EH (cell line): ENCODE results near the gene PTGER1.
A peak's percentile ranks its signal among the peaks of the same experiment; 100 is the strongest.

Experiments used
- DNase-seq: peaks from one replicate; pipeline ENCODE4 v3.0.0-alpha.2; 2015; ENCODE audit warnings: low read depth

Gene PTGER1

DNA sequence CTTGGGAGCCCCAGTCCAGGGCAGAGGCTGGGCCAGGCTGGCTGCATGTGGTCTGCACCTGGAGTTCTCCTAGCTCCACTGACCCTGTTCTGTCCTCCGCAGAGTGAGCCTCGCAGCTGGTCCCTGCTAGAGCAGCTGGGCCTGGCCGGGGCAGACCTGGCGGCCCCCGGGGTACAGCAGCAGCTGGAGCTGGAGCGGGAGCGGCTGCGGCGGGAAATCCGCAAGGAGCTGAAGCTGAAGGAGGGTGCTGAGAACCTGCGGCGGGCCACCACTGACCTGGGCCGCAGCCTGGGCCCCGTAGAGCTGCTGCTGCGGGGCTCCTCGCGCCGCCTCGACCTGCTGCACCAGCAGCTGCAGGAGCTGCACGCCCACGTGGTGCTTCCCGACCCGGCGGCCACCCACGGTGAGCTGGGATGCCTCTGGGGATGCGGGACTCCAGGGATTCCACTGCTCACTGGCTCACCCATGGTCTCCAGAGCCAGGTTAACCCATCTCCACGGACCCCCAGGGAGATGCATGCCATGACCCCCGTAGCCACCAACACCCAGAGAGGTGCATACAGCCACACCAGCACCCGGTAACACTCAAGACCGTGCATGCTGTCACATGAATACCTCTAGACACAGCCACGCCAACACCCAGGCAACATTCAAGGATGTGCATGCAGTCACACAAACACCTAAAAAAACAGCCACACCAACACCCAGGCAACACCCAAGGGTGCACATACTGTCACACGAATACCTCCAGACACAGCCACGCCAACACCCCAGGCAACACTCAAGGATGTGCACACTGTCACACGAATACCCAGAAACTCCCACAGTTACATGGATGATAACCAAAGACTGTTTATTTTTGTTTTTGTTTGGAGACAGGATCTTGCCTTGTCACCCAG, 33.9 kb downstream of the PTGER1 start:
- DNase-seq: no peak

DNA sequence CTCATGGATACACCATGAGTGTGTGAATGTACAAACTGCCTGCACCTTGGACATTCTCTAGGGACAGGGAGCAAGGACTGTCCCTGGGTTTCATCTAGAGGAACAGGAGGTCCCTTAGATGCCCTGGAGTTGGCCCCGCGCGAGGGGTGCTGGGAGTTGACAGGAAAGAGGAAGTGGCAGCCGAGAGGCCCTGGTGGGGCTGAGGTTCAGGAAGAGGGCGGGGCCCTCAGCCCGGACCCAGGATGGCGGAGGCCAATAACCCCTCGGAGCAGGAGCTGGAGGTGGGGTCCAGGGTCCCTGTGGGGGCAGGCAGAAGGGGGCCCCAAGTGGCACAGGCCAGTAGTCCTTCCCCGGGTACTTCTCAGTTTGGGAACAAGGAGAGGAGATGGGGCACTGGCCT, 35.1 kb downstream of the PTGER1 start:
- DNase-seq: no peak

DNA sequence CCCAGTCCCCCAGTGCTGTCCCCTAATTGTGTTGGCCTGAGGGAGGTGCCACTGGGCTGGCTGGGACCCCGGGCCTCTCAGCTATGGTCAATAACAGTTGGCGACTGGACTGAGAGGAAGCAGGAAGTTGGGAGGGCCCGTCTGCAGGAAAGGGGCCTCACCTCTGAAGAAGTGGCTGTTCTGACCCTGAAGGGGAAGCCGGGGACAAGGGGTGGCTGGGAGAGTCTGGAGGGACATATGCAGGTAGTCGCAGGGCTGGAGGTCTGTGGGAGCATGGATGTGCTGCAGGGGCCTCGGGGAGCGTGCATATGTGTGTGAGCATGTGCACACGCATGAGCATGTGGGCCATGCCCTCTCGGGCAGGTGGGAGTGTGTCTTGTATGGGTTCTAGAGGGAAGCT, 36.1 kb downstream of the PTGER1 start:
- no peak for DNase-seq

DNA sequence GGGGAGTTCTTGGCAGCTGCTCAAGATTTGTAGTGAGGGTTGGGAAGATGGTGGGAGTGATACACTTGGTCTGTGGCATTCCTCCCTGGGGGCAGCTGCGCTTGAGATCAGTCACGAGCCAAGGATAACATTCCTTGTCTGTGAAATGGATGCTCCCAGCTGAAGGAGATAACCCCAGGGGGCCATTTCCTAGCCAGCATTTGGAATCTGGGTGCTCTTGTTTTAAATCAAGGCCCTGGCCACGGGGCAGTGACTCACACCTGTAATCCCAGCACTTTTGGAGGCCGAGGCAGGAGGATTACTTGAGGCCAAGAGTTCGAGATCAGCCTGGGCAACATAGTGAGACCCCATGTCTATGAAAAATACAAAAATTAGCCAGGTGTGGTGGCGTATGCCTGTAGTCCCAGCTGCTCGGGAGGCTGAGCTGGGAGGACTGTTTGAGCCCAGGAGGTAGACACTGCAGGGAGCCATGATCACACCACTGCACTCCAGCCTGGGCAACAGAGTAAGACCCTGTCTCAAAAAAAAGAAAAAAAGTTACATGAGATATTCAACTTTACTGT, 37.5 kb downstream of the PTGER1 start:
- peak; percentile 72 for DNase-seq

DNA sequence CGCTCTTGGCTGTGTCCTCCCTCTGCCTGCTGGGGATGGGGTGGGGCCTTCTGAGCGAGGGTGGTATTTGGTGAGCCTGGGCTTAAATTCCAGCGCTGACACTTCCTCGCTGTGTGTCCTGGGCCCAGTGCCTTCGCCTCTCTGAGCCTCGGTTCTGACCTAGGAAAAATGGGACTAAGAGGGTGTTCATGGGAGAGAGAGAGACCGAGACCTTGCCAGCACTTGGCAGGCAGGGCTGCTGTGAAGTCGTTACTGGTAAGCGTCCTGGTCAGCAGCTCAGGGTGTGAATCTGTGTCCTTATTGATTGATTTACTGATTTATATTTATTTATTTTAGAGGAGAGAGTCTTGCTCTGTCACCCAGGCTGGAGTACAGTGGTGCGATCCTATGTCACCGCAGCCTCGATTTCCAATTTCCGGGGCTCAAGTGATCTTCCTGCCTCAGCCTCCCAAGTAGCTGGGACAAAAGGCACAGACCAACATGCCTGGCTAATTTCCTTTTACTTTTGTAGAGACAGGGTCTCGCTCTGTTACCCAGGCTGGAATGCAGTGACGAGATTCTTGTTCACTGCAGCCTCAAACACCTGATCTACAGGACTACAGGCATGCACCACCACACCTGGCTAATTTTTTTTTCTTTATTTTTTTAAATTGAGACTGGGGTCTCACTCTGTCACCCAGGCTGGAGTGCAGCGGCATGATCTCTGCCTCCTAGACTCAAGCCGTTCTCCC, 39.7 kb downstream of the PTGER1 start:
- DNase-seq: no peak

DNA sequence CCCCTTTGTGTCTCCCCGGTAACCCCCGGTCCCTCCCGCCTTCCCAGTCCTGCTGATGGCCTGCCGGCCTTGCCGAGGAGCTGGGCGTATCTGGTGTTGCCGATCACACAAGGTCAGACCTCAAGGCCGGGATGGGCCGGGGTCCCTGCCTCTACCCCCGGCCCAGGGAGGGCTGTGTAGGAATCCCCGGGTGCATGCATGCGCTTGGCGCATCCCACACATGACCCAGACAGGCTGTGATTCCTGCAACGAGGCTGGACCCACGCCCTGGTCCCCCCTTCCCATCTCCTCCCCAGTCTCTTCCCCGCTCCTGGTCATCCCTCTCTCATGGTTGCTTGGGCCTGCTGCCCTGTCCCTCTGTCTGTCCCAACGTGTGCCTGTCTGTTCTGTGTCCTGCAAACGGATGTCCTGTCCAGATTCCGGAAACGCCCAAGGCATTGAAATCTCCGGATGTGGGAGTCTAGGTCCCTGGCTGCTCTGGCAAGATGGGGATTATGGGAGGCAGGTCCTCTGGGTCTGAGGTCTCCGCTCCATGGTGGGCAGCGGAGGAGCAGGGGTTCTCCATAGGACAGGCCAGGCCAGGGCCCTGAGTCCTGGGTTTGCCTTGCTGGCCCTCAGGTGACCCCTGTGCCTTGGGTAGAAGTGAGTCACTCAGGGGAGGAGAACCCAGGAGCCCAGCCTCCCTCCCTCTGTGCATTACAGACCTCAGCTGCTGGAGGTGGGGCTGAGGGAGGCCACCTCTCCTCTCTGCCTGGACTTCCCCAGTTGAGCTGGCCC, 40.4 kb downstream of the PTGER1 start:
- DNase-seq: peak; percentile 85

DNA sequence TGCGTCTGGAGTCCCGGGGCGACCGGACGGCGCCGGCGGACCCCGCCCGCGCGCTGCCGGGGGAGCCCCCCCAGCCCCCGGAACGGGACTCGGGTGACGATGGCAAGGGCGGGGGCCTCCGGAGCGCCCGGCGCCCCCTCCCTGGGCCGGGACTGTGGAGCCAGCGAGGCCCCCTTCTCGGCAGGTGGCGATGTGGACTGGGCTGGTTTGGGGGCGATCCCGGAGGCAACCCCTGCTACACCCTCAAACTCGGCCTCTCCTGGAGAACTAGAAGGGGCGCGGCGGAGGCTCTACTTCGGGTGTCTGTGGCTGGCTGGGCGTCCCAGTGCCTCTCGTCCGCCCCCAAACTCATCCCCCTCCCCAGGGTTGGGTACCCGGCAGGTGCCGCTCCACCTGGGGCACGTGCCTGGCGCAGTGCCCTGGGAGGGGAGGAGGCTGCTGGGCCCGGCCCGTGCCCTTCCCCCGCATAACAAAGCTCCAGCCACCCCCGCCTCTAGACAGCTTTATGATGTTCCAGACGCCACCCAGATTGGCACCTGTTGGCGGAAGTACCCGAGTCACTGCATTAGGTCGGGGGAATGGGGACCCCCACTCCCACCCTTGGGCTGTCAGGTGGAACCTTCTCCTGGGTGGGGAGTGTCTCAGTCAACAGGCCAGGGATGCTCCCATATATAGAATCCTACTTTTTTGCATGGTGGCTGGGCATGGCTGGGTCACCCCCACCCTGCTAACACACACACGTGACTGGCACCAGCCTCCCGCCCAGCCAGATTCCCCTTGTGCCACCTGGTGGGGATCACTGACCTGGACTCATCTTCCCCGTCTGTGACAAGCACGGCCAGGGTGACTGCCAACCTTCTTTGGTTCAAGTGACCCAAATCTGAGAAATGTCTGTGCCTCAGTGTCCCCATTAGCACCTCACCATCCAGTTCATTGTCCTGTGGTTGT, 41.3 kb downstream of the PTGER1 start:
- DNase-seq: no peak

DNA sequence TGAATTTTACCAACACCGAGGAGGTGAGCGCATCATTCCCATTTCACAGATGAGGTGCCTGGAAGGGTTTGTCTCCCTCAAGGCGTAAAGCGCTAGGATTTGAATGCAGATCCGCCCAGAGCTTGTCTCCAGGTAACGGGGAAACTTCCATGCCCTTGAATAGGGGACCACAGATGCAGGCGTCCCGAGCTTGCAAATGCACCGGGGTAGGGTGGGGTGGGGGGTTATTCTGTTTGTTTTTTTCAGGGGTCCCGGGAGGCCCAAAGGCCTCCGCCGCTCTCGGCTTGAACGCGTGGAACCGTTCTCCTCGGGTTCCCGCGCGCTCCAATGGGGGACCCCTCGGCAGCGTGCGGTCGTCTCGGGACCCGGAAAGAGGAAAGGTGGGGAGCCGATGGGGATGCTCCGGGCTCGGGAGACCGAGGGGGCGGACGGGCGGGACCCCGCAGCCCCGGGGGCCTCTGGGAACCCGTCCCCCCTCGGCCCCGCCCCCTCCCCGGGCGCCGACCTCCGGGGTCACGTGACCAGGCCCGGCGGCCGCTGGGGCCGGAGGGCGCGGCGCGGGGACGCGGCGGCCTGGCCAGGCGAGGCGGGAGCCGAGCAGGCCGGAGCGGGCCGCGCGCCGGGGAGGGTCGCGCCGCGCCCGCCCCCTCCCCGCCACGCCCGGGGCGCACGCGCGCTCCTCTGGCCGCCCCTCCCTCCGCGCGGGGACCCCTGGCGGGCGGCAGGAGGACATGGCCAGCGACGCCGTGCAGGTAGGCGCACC, 42.2 kb downstream of the PTGER1 start, which contains the start of gene PKN1:
Gene PKN1 (plus strand): TSS at position 516 of the 763 bp plus-strand sequence. CDS start 216 bp downstream, at position 732.
- peak; percentile 56 for DNase-seq

DNA sequence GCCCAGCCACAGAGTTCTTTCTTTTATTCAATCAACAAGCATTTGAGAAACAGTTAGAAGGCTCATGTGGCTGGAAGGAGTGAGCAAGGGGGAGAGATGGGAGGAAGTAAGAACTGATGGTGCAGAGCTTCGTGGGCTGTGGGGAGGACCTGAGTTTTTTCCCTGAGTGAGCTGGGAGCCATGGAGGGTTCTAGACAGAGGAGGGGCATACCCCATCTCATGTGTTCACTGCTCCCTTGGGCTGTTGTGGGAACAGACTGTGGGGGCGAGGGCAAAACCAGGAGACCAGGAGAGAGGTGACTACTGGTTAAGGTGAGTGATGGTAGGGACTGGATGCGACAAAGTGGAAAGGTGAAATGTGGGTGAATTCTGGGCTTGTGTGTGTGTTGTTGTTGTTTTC, 44.4 kb downstream of the PTGER1 start:
- no peak for DNase-seq

DNA sequence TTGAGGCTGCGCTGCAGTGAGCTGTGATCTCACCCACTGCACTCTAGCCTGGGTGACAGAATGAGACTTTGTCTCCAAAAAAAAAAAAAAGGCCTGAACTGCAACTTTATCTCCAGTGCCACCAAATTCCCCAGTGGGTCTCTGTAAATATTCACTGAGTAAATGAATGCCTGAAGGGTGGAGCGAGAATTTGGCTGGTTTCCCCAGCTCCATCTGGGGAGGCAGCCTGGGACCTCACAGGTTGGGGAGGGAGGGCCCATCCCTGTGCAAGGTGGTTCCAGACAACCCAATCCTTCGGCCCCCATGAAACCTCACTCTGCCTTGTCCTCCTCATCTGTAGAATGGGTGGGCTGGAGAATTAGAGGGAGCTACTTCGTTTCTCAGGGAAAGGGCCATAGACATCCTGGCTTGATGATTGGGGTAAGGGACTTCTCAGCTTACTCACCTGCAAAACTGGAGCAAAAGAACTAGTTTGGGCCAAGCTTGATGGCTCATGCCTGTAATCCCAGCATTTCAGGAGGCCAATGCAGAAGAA, 46.2 kb downstream of the PTGER1 start:
- no peak for DNase-seq

DNA sequence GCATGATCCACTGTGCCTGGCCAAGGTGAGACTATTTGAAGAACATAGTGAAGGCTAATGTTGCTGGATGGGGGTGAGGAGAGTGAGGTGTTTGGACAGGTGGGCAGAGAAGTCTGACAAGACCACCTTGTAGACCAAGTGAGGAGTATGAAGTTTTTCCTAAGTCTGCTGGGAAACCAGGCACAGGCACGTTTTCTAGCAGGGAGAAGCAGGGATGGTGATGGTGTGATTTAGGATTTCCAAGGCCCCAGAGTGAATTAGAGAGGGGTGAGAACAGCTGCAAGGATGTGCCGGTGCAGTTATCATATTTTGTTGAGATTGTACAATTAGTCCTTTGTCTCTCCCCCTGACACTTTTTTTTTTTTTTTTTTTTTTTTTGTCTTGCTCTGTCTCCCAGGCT, 47.7 kb downstream of the PTGER1 start:
- no peak for DNase-seq

DNA sequence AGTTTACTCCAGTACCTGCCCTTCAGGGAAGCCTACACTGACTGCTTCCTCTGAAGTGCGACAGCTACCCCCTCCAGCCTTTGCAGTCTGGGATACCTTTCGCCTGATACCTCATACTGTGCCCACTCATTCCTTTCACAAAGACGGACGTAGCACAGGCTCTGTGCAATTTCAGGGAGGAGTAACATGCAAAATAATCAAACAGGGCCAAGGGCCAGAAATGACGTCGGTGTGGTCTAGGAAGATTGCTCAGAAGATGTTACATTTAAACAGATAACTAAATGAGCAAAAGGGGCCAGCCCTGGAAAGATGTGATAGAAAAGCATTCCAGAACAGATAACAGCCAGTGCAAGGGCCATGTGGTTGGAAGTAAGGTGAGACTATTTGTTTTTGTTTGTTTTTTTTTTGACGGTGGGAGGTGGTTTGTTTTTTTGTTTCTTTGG, 49.4 kb downstream of the PTGER1 start:
- peak; percentile 40 for DNase-seq
